PC-9 (cell line): ENCODE measurements around the gene FSTL1.

ENCODE experiments used
- EZH2 ChIP-seq: fragments of 200-600 bp; sonication (generic); IDR thresholded peaks from 2 replicates; pipeline ENCODE4 v1.8.0; 2017; ENCODE audit warnings: antibody characterized with exemption, low read depth
- TF ChIP-seq, protein P1 (sequence below): fragments of 200-600 bp; sonication (generic); conservative IDR thresholded peaks from 2 replicates; pipeline ENCODE4 v1.6.1; 2017; ENCODE audit warnings: mixed run types, antibody characterized with exemption, mild to moderate bottlenecking, moderate library complexity

DNA sequence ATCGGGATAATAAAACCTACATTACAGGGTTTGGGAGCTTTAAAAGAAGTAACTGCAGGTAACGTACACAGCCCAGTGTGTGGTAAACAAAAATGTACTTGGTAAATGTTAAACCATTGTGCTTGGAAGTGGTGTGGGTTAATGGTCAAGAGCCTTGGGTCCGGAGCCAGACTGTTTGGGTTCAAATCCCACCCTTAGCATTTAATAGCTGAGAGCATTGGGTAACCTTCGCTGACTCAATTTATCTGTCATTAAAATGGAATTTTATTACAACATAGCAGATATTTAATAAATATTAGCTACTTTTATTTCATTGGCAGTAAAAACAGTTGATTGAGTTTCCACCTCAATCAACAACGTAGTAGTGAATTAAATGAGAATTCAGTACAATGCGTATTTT, 1.5 kb downstream of the FSTL1 start:
- no peak for TF ChIP-seq EZH2
- TF ChIP-seq, protein P1, sequence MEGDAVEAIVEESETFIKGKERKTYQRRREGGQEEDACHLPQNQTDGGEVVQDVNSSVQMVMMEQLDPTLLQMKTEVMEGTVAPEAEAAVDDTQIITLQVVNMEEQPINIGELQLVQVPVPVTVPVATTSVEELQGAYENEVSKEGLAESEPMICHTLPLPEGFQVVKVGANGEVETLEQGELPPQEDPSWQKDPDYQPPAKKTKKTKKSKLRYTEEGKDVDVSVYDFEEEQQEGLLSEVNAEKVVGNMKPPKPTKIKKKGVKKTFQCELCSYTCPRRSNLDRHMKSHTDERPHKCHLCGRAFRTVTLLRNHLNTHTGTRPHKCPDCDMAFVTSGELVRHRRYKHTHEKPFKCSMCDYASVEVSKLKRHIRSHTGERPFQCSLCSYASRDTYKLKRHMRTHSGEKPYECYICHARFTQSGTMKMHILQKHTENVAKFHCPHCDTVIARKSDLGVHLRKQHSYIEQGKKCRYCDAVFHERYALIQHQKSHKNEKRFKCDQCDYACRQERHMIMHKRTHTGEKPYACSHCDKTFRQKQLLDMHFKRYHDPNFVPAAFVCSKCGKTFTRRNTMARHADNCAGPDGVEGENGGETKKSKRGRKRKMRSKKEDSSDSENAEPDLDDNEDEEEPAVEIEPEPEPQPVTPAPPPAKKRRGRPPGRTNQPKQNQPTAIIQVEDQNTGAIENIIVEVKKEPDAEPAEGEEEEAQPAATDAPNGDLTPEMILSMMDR, result no peak
